Ovary (tissue), 9 donors: ENCODE data around the gene NEURL1B. TPM values are rescaled to one million over a fixed set of nuclear protein-coding genes. Genes with fewer than 3 reads are reported as not detected.

Source experiments
- DNase-seq, 5 donors: peaks; one replicate each; pipeline ENCODE4 v3.0.0-alpha.2; 2019 to 2020
- H3K27ac ChIP-seq, 2 donors: fragments of 200-600 bp; one replicate each; pipeline versions ENCODE4 v1.5.1 to v1.8.0; 2019 to 2022
- H3K27me3 ChIP-seq: fragments of 200-600 bp; one replicate; pipeline ENCODE4 v1.8.0; 2022
- H3K36me3 ChIP-seq: fragments of 200-600 bp; sonication (generic); one replicate; pipeline ENCODE4 v1.5.1; 2019
- H3K4me1 ChIP-seq: one replicate; pipeline ENCODE4 v1.8.1; 2013; ENCODE audit warnings: mild to moderate bottlenecking, moderate library complexity; ENCODE audit not compliant: insufficient read depth
- H3K4me3 ChIP-seq: fragments of 200-600 bp; sonication (generic); one replicate; pipeline ENCODE4 v1.5.1; 2017
- H3K9me3 ChIP-seq, 2 donors: fragments of 200-600 bp in 1 of 2; sonication (generic) in 1 of 2; one replicate each; pipeline versions ENCODE4 v1.5.1 to v1.8.1; 2013 to 2019; ENCODE audit warnings: mild to moderate bottlenecking in 1 of 2, moderate library complexity in 1 of 2
- CTCF ChIP-seq, 3 donors: fragments of 450-650 bp in 2 of 3; fragments of 200-600 bp in 1 of 3; IDR thresholded peaks; one replicate each; pipeline versions ENCODE4 v1.5.1 to v1.8.0; 2016 to 2022; ENCODE audit warnings: antibody characterized with exemption in 3 of 3, mild to moderate bottlenecking in 1 of 3
- EP300 ChIP-seq: sonication (generic); formaldehyde crosslinking; IDR thresholded peaks from one replicate; pipeline ENCODE4 v1.6.1; 2017; ENCODE audit warnings: antibody characterized with exemption
- POLR2A ChIP-seq: fragments of 450-650 bp; IDR thresholded peaks from one replicate; pipeline ENCODE4 v1.6.1; 2017; ENCODE audit warnings: antibody characterized with exemption, mild to moderate bottlenecking, moderate library complexity
- WGBS, 3 donors: extraction: QIAGEN DNeasy Blood & Tissue Kit in 1 of 3; methylation state at CpG; one replicate each; pipeline versions ENCODE4 v1.1.5 to v1.1.7; 2013 to 2017; 5-methylcytosine and 5-hydroxymethylcytosine counted together
- intact Hi-C, 4 donors: fragments of 100-400 bp; cut with DNase I; formaldehyde crosslinking; loops; one replicate each; pipeline versions ENCODE4 v1.11.0 to v1.15.1; 2022 to 2023
- polyA plus RNA-seq, 2 donors: library from polyadenylated mRNA; stranded (reverse); fragments of 200-250 nt in 1 of 2; fragments of 350-450 nt in 1 of 2; fragmentation: Illumina TruSeq in 1 of 2; extraction: RNeasy Lipid Tissue Mini Kit (QIAGEN cat#74804) in 1 of 2; gene quantifications; one replicate each; pipeline ENCODE4 v1.2.3, GENCODE V29; 2013 to 2014
- total RNA-seq, 7 donors: library from RNA; depleted of rRNA in 2 of 7; stranded (reverse); fragments of >200 nt in 2 of 7; fragmentation: NEBNext Ultra II Directional in 3 of 7; extraction: Animal tissue kit (Norgen Biotek cat#: 25700) in 3 of 7; gene quantifications; one replicate each; pipeline versions ENCODE4 v1.1.0 to v1.2.4, GENCODE V29; 2016 to 2023
- donor health status: DM: no; HTN: no; CAD: no; lungs with moderate emphysema.
- donor health status: DM: no; HTN: no; CAD: no.
- donor health status: Bipolar disorder and iron deficiency.
- donor health status: DM: yes; HTN: yes; CAD: no.
- donor health status: DM: no; HTN: no; CAD: no.
- donor health status: DM: yes; HTN: yes; CAD: no.

Gene NEURL1B
- total and polyA plus RNA-seq, 9 donors, result 15.0 to 75.1 (median 36.3) TPM

- intact Hi-C loops, result no loop called here
- Histone ChIP-seq H3K27me3 (no peaks in the 10 kb centered on the region), H3K27ac (peak overlapping the region in 1 of 2 donors; percentile 51), H3K9me3 (no peaks in the 10 kb centered on the region), H3K4me1 (peaks cover 12% of the 10 kb centered on the region), H3K4me3 (no peak overlapping the region), H3K36me3 (no peaks in the 10 kb centered on the region)
- 54 to 67% (median 67%) methylated on average over 7 of the region's 7 CpGs for WGBS, 3 donors
- peak in 1 of 5 donors; percentile 34 for DNase-seq
- TF ChIP-seq POLR2A (no peak), EP300 (no peak), CTCF (IDR thresholded peaks at IDR 0.05) (no peak)
These were observed 26.9 kb downstream of the NEURL1B start for GRCh38 chr5:172667786-172668593.

- Histone ChIP-seq H3K4me3 (no peak overlapping the region), H3K9me3 (no peaks in the 10 kb centered on the region), H3K27me3 (no peaks in the 10 kb centered on the region), H3K27ac (peak overlapping the region in 1 of 2 donors; percentile 51), H3K4me1 (peaks cover 12% of the 10 kb centered on the region), H3K36me3 (no peaks in the 10 kb centered on the region)
- intact Hi-C loops, result no loop called here
- WGBS, 3 donors, result 47 to 52% (median 51%) methylated on average over 11 of the region's 11 CpGs
- DNase-seq, result peak in 1 of 5 donors; percentile 31
- no peak for TF ChIP-seq CTCF (IDR thresholded peaks at IDR 0.05)
- no peak for TF ChIP-seq POLR2A
These were observed 27.6 kb downstream of the NEURL1B start for GRCh38 chr5:172668594-172669071.

DNA sequence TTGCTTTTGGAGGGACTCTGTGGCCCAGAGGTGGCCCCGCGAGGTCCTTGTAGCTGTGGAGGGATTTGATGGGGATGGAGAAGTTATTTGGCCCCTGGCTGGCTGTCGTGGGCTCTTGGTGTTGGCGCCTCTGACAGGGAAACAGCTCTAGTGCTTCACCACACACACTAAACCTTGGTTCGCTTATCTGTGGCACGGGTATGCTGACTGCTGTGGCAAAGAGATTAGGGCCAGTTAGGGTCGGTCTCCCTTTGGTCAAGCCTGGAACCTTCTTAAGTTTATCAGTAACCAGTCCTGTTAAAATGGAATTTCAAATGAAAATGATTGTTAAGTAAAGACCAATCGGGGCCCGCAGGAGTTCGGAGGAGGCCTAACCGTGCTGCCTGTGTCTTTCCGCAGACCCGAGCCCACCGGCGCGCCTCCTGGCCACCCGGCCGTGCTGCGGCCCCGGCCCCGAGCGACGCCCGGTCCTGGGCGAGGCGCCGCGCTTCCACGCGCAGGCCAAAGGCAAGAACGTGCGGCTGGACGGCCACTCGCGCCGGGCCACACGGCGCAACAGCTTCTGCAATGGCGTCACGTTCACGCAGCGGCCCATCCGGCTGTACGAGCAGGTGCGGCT, 28.4 kb downstream of the NEURL1B start:
- Histone ChIP-seq H3K36me3 (no peaks in the 10 kb centered on the region), H3K4me3 (no peak overlapping the region), H3K27ac (no peak overlapping the region), H3K27me3 (no peaks in the 10 kb centered on the region), H3K9me3 (no peaks in the 10 kb centered on the region), H3K4me1 (peaks cover 12% of the 10 kb centered on the region)
- peak in 2 of 5 donors; percentile 24 to 26 for DNase-seq
- intact Hi-C loops, result loop anchor here in 1 of 4 donors (10.0 kb wide), 1 partner anchor 1865 kb away; no protein-coding TSS in a partner anchor
- TF ChIP-seq CTCF (IDR thresholded peaks at IDR 0.05), result no peak
- TF ChIP-seq EP300, result no peak
- no peak for TF ChIP-seq POLR2A
- 91 to 92% (median 92%) methylated on average over 45 of the region's 45 CpGs for WGBS, 3 donors

GRCh38 chr5:172670005-172670402, 28.9 kb downstream of the NEURL1B start:
- Histone ChIP-seq H3K36me3 (no peaks in the 10 kb centered on the region), H3K27ac (no peak overlapping the region), H3K9me3 (no peaks in the 10 kb centered on the region), H3K4me1 (peaks cover 9% of the 10 kb centered on the region), H3K27me3 (no peaks in the 10 kb centered on the region), H3K4me3 (no peak overlapping the region)
- intact Hi-C loops, result loop anchor here in 1 of 4 donors (10.0 kb wide), 1 partner anchor 1865 kb away; no protein-coding TSS in a partner anchor
- no peak for TF ChIP-seq CTCF (IDR thresholded peaks at IDR 0.05)
- no peak for TF ChIP-seq EP300
- no peak for TF ChIP-seq POLR2A
- WGBS, 3 donors, result 89 to 94% (median 92%) methylated on average over 50 to 51 of the region's 51 CpGs
- peak in 2 of 5 donors; percentile 30 to 36 for DNase-seq
